ENCODE data around the gene PRPF6. TPM values are rescaled to one million over a fixed set of nuclear protein-coding genes. Genes with fewer than 3 reads are reported as not detected.

Gene PRPF6
- total RNA-seq, 4 donors from 2014 or later, result 34.1 to 57.4 (median 45.8) TPM

DNA sequence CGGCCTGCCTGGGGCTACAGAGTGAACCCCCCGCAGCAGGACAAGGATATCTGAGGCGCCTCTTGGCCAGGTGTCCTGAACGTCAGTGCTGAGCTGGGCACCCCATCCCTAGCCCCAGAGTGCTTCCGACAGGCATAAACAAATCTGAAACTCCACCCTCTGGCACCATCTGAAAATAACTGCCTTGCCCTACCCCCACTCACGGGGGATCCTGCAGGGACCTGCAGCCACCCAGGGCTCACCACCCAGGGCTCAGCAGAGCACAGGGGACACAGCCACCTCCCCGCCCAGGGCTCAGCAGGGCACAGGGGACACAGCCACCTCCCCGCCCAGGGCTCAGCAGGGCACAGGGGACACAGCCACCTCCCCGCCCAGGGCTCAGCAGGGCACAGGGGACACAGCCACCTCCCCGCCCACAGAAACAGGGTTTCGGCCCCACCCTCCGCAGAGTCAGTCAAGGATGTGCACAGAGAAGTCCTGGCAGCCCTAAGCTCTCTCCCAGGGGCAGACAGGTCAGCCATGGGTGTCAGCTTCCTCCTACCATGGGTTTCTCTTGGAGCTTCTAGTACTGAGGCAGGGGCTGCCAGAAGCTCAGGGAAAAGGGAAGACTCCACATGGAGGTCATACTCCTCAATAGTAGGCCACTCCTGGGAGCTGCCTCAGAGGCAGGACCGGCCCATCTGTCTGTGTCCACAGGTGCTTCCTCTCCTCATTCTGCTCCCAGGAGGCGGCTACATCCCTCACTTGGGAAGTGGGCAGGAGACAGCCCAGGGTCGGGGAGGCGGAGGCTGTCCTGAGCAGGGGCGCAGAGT, 29.3 kb upstream of the PRPF6 start:
- Histone ChIP-seq H3K27ac (peak overlapping the region; percentile 93 to 99 (median 96)), H3K4me1 (peaks cover 72 to 92% (median 82%) of the 10 kb centered on the region in 3 donors), H3K36me3 (peaks cover 0 to 10% (median 0%) of the 10 kb centered on the region in 3 donors), H3K27me3 (no peaks in the 10 kb centered on the region), H3K4me3 (peak overlapping the region in 3 of 4 donors; percentile 21 to 35 (median 30)), H3K9me3 (no peaks in the 10 kb centered on the region)
- TF ChIP-seq POLR2A (IDR thresholded peaks at IDR 0.05), result no peak
- TF ChIP-seq, protein P1, sequence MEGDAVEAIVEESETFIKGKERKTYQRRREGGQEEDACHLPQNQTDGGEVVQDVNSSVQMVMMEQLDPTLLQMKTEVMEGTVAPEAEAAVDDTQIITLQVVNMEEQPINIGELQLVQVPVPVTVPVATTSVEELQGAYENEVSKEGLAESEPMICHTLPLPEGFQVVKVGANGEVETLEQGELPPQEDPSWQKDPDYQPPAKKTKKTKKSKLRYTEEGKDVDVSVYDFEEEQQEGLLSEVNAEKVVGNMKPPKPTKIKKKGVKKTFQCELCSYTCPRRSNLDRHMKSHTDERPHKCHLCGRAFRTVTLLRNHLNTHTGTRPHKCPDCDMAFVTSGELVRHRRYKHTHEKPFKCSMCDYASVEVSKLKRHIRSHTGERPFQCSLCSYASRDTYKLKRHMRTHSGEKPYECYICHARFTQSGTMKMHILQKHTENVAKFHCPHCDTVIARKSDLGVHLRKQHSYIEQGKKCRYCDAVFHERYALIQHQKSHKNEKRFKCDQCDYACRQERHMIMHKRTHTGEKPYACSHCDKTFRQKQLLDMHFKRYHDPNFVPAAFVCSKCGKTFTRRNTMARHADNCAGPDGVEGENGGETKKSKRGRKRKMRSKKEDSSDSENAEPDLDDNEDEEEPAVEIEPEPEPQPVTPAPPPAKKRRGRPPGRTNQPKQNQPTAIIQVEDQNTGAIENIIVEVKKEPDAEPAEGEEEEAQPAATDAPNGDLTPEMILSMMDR (IDR thresholded peaks at IDR 0.05), result no peak
- intact Hi-C loops (cut with DNase I), result no loop called here
- WGBS, 2 donors, result 36% methylated on average over 5 of the region's 17 CpGs; no CpG with 5 or more reads in 1 of the 2 donors
- DNase-seq, result no peak

DNA sequence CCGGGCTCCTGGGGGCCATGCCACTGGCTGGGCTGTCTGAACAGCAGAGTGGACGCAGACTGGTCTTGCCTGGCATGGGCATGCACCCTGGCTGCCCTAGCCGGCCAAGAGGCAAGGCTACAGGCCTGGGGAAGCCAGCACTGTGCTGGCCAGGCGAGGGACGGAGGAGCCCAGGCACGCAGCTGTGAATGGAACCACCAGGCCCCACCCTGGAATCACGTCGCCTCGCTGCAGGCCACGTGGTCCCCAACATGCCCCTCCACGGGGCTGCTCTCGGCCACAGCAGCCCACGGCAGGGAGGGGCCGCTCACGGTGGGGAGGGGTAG, 28.8 kb upstream of the PRPF6 start:
- Histone ChIP-seq H3K4me3 (peak overlapping the region in 1 of 4 donors; percentile 11), H3K4me1 (peaks cover 77 to 92% (median 85%) of the 10 kb centered on the region in 3 donors), H3K27ac (peak overlapping the region; percentile 93 to 99 (median 96)), H3K27me3 (no peaks in the 10 kb centered on the region), H3K9me3 (no peaks in the 10 kb centered on the region), H3K36me3 (peaks cover 0 to 9% (median 0%) of the 10 kb centered on the region in 3 donors)
- no peak for TF ChIP-seq POLR2A (IDR thresholded peaks at IDR 0.05)
- TF ChIP-seq, protein P1 (IDR thresholded peaks at IDR 0.05), result no peak
- no peak for DNase-seq
- intact Hi-C loops (cut with DNase I), result no loop called here
- 29% methylated on average over 4 of the region's 15 CpGs; no CpG with 5 or more reads in 1 of the 2 donors for WGBS, 2 donors

DNA sequence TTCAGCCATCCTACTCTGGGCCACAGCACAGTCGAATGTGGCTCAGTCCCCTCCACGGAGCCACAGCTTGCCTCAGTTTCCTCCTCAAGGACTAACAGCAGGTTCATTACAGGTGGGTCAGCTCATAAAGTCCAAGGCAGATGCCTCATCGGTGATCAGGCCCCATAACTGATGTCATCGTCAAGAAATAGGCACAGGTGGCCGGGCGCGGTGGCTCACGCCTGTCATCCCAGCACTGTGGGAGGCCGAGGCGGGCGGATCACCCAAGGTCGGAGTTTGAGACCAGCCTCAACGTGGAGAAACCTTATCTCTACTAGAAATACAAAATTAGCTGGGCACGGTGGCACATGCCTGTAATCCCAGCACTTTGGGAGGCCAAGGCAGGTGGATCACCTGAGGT, 28.2 kb upstream of the PRPF6 start:
- no peak for DNase-seq
- TF ChIP-seq, protein P1 (IDR thresholded peaks at IDR 0.05), result no peak
- no peak for TF ChIP-seq POLR2A (IDR thresholded peaks at IDR 0.05)
- peaks cover 78 to 92% (median 85%) of the 10 kb centered on the region in 3 donors for H3K4me1 ChIP-seq
- intact Hi-C loops (cut with DNase I), result no loop called here
- 84 to 86% methylated on average over 1 to 11 of the region's 14 CpGs for WGBS, 2 donors
- no peaks in the 10 kb centered on the region for H3K27me3 ChIP-seq
- H3K9me3 ChIP-seq, result no peaks in the 10 kb centered on the region
- H3K36me3 ChIP-seq, result peaks cover 0 to 9% (median 0%) of the 10 kb centered on the region in 3 donors
- peak overlapping the region in 1 of 4 donors; percentile 11 for H3K4me3 ChIP-seq
- H3K27ac ChIP-seq, result peak overlapping the region; percentile 93 to 99 (median 96)

DNA sequence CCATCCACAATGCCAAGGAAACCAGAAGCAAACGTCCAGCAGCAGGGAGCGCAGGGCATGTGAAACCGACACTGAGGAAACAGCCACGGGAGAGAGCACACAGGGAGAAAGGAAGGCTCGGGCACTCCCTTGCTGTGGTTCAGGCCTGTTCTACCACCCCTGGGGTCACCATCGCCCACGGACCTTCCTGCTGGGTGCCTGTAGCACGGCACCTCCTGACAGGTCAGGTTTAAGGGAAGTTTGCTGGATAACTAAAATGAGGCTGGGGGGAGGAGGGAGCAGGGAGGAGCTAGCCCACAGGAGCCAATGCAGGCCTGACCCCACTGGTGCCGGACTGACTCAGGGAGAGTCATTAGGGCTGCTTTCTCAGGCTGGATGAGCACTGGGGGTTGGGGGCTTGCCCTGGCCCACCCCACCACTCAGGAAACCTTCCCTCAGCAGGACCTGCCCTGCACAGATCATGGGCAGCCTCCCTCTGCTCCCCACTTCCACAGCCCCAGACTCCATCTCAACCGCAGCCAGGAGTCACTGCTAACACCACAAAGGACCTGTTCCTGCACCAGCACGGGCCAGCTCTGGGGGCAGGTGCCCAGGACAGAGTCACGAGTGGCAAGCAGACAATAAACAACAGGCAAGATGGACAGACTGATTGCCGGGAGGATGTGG, 27.0 kb upstream of the PRPF6 start:
- Histone ChIP-seq H3K36me3 (peaks cover 0 to 14% (median 0%) of the 10 kb centered on the region in 3 donors), H3K4me1 (peaks cover 71 to 92% (median 77%) of the 10 kb centered on the region in 3 donors), H3K27ac (peak overlapping the region; percentile 38 to 99 (median 96)), H3K27me3 (no peaks in the 10 kb centered on the region), H3K4me3 (peak overlapping the region in 3 of 4 donors; percentile 74 to 98 (median 83)), H3K9me3 (no peaks in the 10 kb centered on the region)
- TF ChIP-seq, protein P1 (IDR thresholded peaks at IDR 0.05), result no peak
- no peak for TF ChIP-seq POLR2A (IDR thresholded peaks at IDR 0.05)
- DNase-seq, result no peak
- 42 to 71% methylated on average over 7 to 9 of the region's 13 CpGs for WGBS, 2 donors
- intact Hi-C loops (cut with DNase I), result no loop called here

All from esophagus squamous epithelium (tissue), 5 donors.